Stomach (tissue), 4 donors: ENCODE data around the gene OLFML2A.

Experiments used
- CTCF ChIP-seq, 7 experiments: fragments of 450-650 bp in 4 of 7; fragments of 200-600 bp in 3 of 7; sonication (generic) in 3 of 7; IDR thresholded peaks; one replicate each; pipeline ENCODE4 v1.5.1; 2016 to 2019; ENCODE audit warnings: antibody characterized with exemption in 7 of 7, control low read depth in 2 of 7, mild to moderate bottlenecking in 1 of 7
- POLR2A ChIP-seq, 4 donors: fragments of 450-650 bp; IDR thresholded peaks; one replicate each; pipeline ENCODE4 v1.6.1; 2016; ENCODE audit warnings: antibody characterized with exemption in 4 of 4, control low read depth in 2 of 4, mild to moderate bottlenecking in 1 of 4, moderate library complexity in 1 of 4
- POLR2AphosphoS5 ChIP-seq, 3 donors: sonication (generic); formaldehyde crosslinking; IDR thresholded peaks; one replicate each; pipeline ENCODE4 v1.6.1; 2016; ENCODE audit warnings: antibody characterized with exemption in 3 of 3

- TF ChIP-seq POLR2AphosphoS5 (IDR thresholded peaks at IDR 0.05), result peak in 1 of 3 donors; percentile 28
- peak in 5 of 7 experiments; percentile 58 to 86 (median 77) for TF ChIP-seq CTCF (IDR thresholded peaks at IDR 0.05)
- no peak for TF ChIP-seq POLR2A (IDR thresholded peaks at IDR 0.05)
These were observed 2.6 kb upstream of the OLFML2A start for GRCh38 chr9:124774129-124774978.
